Ectodermal cell (in vitro differentiated cells): ENCODE data around the gene SRM.
"Not testable (repeated sequence)": the region's sequence is repeated elsewhere in the genome, so short reads cannot be mapped to it uniquely, and the experiment has no call there.

Experiments used
- H3K27ac ChIP-seq: 2 replicates; pipeline ENCODE4 v1.7.0; 2013; ENCODE audit warnings: mild to moderate bottlenecking, low read depth, low read length; ENCODE audit not compliant: insufficient read depth, poor library complexity, severe bottlenecking
- H3K27me3 ChIP-seq: 2 replicates; pipeline ENCODE4 v1.7.0; 2013; ENCODE audit warnings: mild to moderate bottlenecking, low read length; ENCODE audit not compliant: insufficient read depth, control insufficient read depth, poor library complexity, severe bottlenecking
- H3K36me3 ChIP-seq: one replicate; pipeline ENCODE4 v1.7.0; 2013; ENCODE audit warnings: low read length; ENCODE audit not compliant: control insufficient read depth, insufficient read depth
- H3K4me1 ChIP-seq: one replicate; pipeline ENCODE4 v1.7.0; 2013; ENCODE audit warnings: low read length; ENCODE audit not compliant: control insufficient read depth, insufficient read depth
- H3K4me3 ChIP-seq: 2 replicates; pipeline ENCODE4 v1.7.0; 2013; ENCODE audit warnings: low read depth, low read length, control low read depth; ENCODE audit not compliant: insufficient read depth
- H3K9me3 ChIP-seq: 2 replicates; pipeline ENCODE4 v1.7.0; 2013; ENCODE audit warnings: mild to moderate bottlenecking, low read length, moderate library complexity; ENCODE audit not compliant: control insufficient read depth
- WGBS, 2 experiments: methylation state at CpG; one replicate each; pipeline ENCODE4 v1.1.7; 2013; ENCODE audit warnings: missing lambda C conversion rate in 2 of 2; 5-methylcytosine and 5-hydroxymethylcytosine counted together

SRM gene

DNA sequence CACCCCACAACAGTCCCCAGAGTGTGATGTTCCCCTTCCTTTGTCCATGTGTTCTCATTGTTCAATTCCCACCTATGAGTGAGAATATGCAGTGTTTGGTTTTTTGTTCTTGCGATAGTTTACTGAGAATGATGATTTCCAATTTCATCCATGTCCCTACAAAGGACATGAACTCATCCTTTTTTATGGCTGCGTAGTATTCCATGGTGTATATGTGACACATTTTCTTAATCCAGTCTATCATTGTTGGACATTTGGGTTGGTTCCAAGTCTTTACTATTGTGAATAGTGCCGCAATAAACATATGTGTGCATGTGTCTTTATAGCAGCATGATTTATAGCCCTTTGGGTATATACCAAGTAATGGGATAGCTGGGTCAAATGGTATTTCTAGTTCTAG lies 24.0 kb upstream of the SRM start:
- not testable (repeated sequence) for H3K9me3 ChIP-seq, H3K4me1 ChIP-seq, H3K27me3 ChIP-seq, H3K4me3 ChIP-seq, H3K27ac ChIP-seq
- H3K36me3 ChIP-seq, result peaks cover 52% of the 10 kb centered on the region
- 94% methylated on average over 2 of the region's 3 CpGs; no CpG with 5 or more reads in 1 of the 2 experiments for WGBS, 2 experiments

DNA sequence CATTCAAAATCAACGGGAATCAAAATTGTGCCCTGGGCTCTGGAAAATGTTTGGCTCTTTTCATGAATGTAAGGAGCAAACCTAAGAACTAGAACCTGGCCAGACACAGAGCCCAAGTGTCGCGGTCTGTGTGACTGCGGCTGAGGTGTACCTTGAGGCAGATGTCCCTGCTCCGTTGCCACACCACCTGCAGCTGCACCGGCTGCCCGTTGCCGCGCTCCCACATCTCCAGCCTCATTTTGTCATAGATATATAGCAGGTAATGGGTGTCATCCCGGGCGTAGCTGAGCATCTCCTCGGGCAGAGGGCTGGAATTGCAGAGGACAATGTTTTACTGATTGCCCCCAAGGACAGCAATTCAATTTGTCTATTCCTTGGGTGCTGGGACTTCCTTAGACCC lies 21.1 kb upstream of the SRM start:
- H3K27ac ChIP-seq, result no peak overlapping the region
- peaks cover 44% of the 10 kb centered on the region for H3K36me3 ChIP-seq
- 95 to 98% methylated on average over 12 of the region's 12 CpGs for WGBS, 2 experiments
- H3K4me1 ChIP-seq, result no peaks in the 10 kb centered on the region
- no peak overlapping the region for H3K4me3 ChIP-seq
- H3K27me3 ChIP-seq, result no peaks in the 10 kb centered on the region
- H3K9me3 ChIP-seq, result no peaks in the 10 kb centered on the region

DNA sequence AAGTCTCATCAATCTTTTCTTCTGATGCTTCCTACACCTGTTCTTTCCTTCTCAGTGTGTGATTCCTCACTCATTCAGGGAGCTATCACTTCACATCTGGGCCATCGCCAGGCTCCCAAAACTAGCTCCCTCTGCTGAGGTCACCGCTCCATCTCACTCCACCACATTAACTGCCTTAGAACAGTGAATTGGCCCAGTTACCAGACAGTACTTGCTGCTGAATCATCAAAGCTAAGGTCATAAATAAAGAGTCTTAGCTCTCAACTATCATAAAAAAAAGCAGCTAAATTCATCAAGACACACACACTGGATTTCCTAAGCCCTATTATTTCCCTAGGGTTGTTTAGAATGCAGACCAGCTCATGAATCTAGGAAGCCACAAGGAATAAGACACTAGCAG lies 18.8 kb upstream of the SRM start:
- WGBS, 2 experiments, result 91 to 100% methylated on average over 2 of the region's 2 CpGs
- Histone ChIP-seq H3K4me1 (no peaks in the 10 kb centered on the region), H3K36me3 (peaks cover 50% of the 10 kb centered on the region), H3K9me3 (no peaks in the 10 kb centered on the region), H3K4me3 (no peak overlapping the region), H3K27ac (no peak overlapping the region), H3K27me3 (no peaks in the 10 kb centered on the region)

DNA sequence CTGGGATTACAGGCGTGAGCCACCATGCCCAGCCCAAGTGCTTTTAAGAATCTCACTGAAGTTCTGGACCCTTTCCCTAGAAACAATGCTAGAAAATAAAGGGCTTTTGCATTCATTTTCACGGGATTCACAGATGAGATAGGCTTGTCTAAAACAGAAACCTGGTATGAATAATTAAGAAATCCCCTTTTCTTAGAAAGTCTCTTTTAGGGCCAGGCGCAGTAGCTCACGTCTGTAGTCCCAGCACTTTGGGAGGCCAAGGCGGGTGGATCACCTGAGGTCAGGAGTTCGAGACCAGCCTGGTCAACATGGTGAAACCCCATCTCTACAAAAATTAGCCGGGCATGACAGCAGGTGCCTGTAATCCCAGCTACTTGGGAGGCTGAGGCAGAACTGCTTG lies 13.6 kb upstream of the SRM start:
- H3K36me3 ChIP-seq, result peaks cover 50% of the 10 kb centered on the region
- not testable (repeated sequence) for H3K27me3 ChIP-seq, H3K4me1 ChIP-seq, H3K9me3 ChIP-seq, H3K4me3 ChIP-seq, H3K27ac ChIP-seq
- 95 to 98% methylated on average over 7 of the region's 7 CpGs for WGBS, 2 experiments

DNA sequence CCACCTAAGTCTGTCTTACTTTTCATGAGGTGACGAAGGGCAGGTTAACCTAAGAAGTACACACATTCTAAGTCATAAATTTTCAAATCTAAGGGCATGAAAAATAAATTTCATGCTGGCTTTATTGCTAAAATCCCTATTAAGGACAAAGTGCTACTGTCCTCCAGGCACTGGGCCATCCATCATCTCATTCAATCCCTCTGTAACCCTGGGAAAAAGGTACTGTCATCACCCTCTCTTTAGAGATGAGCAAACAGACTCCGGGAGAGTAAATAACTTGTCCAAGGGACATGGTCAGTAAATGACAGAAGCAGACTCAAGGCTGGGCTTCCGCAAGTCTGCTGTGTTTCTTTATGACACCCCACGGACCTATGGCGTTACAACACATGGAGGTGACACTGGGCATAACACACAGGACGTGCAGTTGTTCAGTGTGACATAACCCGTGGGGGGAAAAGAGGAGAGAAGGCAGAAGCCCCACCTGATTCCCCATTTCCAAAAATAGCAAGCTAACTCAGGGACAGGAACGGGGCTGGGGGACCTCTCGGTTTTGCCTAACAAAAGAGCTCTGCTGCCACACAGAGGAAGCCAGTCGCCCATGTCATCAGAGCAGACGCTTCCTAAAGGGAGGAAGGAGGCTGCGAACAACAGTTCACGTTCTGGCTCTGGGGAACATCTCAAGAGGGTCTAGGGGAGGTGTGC lies 12.5 kb upstream of the SRM start:
- Histone ChIP-seq H3K36me3 (peaks cover 55% of the 10 kb centered on the region), H3K4me3 (no peak overlapping the region), H3K9me3 (no peaks in the 10 kb centered on the region), H3K4me1 (no peaks in the 10 kb centered on the region), H3K27me3 (no peaks in the 10 kb centered on the region), H3K27ac (no peak overlapping the region)
- WGBS, 2 experiments, result 79% methylated on average over 13 of the region's 13 CpGs

DNA sequence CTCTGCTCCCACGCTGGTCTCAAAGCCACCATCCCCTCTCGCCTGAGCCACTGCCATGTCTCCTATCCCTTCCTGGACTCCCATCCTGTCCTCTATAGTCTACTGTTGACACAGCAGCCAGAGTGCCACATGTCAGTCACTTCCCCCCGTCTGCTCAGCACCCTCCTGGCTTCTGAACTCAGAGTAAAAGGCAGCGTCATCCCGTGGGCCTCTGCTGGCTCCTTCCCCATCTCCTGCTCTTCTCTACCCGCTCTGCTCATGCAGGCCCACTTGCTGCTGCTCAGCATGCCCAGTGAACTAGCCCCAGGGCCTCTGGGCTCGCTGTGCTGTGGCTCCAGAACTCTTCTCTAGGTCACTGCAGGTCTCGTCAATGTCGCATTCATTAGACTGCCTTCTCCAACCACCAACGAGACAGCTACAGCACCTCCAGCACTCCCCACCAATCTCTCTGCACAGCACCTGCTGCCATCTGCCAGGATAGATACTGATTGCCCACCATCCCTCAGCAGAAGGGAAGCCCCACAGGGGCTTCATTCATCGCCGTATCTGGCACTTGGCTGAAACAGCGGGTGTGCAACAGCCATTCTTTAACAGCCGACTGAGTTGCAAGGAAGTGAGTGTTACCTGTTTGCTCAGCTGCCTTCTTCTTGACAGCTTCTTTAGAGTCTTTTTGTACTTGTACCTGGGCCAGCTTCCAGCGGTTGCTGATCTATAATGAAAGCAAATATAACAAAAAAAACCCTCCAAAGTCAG lies 11.8 kb upstream of the SRM start:
- H3K36me3 ChIP-seq, result peaks cover 53% of the 10 kb centered on the region
- 91% methylated on average over 15 of the region's 15 CpGs for WGBS, 2 experiments

DNA sequence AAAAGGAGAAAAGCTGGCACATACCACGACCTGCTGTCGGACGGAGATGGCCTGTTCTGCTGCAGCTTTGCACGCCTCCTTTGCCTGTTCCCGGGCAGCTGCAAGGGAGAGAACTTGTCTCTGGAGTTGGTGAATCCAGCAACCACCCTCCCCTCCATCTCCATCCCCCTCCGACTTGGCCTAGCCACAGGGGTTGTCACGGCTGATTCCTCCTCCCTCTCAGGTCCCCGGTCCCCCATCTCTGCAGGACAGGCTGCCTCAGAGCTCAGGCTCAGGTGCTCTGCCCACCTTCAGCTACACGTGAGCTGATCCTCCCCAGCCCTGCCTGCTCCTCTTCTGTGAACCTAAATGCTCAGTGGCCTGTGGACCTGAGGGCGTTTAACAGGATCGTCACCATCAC lies 11.1 kb upstream of the SRM start:
- Histone ChIP-seq H3K36me3 (peaks cover 56% of the 10 kb centered on the region), H3K27ac (no peak overlapping the region), H3K4me3 (no peak overlapping the region), H3K9me3 (no peaks in the 10 kb centered on the region), H3K27me3 (no peaks in the 10 kb centered on the region), H3K4me1 (no peaks in the 10 kb centered on the region)
- 94 to 95% methylated on average over 11 of the region's 11 CpGs for WGBS, 2 experiments

More for the DNA sequence above, 11.8 kb upstream of the SRM start:
- no peak overlapping the region for H3K27ac ChIP-seq
- H3K4me3 ChIP-seq, result no peak overlapping the region
- H3K9me3 ChIP-seq, result no peaks in the 10 kb centered on the region
- no peaks in the 10 kb centered on the region for H3K4me1 ChIP-seq
- H3K27me3 ChIP-seq, result no peaks in the 10 kb centered on the region

DNA sequence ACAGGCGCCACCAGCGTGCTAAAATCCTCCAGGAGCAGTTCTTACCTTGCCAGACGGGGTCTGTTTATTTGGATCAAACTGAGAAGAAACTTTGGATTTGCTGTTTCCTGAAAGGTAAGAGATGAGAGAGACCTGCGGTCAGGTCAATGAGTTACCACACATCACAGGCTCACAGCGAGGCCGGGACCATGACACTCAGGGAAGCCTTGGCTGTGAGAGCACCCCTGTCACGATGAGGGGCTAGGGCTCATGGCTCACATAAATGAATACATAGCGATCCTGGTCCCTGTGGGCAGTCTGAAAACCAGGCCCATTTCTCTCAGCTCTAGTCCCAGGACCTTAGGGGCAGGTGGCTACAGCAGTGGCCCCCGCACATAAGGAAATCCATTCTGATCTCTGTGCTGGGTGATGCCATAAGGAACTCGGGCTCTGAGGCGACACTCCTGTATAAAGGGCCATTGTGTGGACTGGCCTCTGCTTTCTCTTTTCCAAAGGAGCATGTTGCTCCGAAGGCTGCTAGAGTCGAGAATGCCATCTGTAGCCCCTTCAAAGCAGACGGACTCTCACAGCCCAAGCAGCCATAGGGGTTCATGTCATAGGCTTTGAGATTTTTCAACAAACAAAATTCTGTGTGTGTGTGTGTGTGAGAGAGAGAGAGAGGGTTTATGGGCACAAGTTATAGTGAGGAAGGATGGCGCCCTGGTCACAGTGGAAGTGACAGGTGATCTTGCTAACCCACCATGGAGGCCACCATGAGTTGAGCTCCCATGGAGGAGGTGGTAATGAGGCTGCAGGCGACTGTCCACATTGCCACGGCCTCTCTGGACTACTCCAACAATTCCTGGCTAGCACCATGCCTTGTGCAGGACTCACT lies 9.0 kb upstream of the SRM start:
- H3K4me1 ChIP-seq, result no peaks in the 10 kb centered on the region
- no peaks in the 10 kb centered on the region for H3K27me3 ChIP-seq
- 96 to 97% methylated on average over 17 of the region's 17 CpGs for WGBS, 2 experiments
- H3K36me3 ChIP-seq, result peaks cover 61% of the 10 kb centered on the region
- H3K4me3 ChIP-seq, result no peak overlapping the region
- H3K27ac ChIP-seq, result no peak overlapping the region
- no peaks in the 10 kb centered on the region for H3K9me3 ChIP-seq

DNA sequence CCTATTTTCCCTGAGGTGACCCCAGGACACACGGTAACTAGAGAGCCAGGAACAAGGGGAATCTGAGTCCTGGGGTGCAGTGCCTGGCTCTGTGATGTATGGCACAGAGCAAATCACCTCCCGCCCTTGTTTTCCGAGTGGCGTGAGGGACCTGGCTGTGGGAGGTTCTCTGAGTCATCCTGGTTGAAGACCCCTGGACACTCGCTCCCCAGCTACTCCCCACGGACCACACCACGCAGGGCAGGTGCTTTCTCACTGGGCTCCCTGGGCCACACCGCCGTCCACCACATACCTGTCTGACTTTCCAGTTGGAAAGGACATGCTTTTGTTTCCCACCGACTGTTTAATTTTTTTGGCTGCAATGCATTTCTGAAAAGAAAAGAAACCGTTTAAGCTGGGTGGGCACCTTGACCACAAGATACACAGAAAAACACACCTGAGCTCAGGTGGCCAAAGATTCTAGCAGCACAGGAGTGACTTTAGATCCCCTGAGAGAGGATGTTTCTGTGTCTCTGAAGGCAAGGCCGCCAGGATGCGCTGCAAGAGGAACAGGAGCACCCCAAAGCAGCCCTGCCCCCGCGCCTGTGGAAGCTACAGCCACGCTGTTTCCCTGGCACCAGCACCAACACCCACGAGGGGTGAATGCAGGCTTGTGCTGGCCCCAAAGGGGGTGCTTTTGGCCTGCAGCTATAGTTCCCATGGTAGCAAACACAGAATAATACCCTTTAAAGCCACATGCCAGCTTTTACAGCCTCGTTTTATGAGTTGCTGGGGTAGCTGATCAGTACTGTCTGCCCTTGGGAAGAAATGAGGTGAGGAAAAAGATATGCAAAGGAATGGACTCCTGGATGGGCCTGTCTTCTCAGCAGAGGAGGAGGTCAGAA lies 8.1 kb upstream of the SRM start:
- Histone ChIP-seq H3K27ac (no peak overlapping the region), H3K27me3 (no peaks in the 10 kb centered on the region), H3K4me3 (no peak overlapping the region), H3K9me3 (no peaks in the 10 kb centered on the region), H3K36me3 (peaks cover 61% of the 10 kb centered on the region), H3K4me1 (no peaks in the 10 kb centered on the region)
- 94 to 95% methylated on average over 18 of the region's 18 CpGs for WGBS, 2 experiments
